CD4-positive, alpha-beta T cell treated with Interleukin-17A for 1 hour (primary cell): Measurements from ENCODE around the gene COL9A2.

ENCODE experiments used
- DNase-seq: peaks from one replicate; pipeline ENCODE4 v3.0.0-alpha.2; 2020

COL9A2 gene

GRCh38 chr1:40317394-40318074 is 448 bp upstream of the COL9A2 start:
- DNase-seq = no peak

- DNase-seq = peak; percentile 28
These were observed 1.1 kb downstream of the COL9A2 start for GRCh38 chr1:40315795-40316594.

GRCh38 chr1:40315239-40315794 is 1.8 kb downstream of the COL9A2 start:
- peak; percentile 89 for DNase-seq

GRCh38 chr1:40314721-40315238 is 2.3 kb downstream of the COL9A2 start:
- DNase-seq = no peak

GRCh38 chr1:40313958-40314720 is 2.9 kb downstream of the COL9A2 start:
- DNase-seq = no peak

GRCh38 chr1:40313329-40313957 is 3.6 kb downstream of the COL9A2 start:
- DNase-seq = no peak

- DNase-seq = peak; percentile 47
These were observed 4.6 kb downstream of the COL9A2 start for GRCh38 chr1:40312238-40313205.

GRCh38 chr1:40311692-40312091 is 5.4 kb downstream of the COL9A2 start:
- DNase-seq = no peak

- no peak for DNase-seq
These were observed 6.0 kb downstream of the COL9A2 start for GRCh38 chr1:40310983-40311642.

GRCh38 chr1:40310129-40310461 is 7.0 kb downstream of the COL9A2 start:
- no peak for DNase-seq

- no peak for DNase-seq
These were observed 7.5 kb downstream of the COL9A2 start for GRCh38 chr1:40309374-40310128.

- DNase-seq = no peak
These were observed 8.9 kb downstream of the COL9A2 start for GRCh38 chr1:40308036-40308727.

GRCh38 chr1:40307186-40307585 is 9.9 kb downstream of the COL9A2 start:
- no peak for DNase-seq

GRCh38 chr1:40306296-40306695 is 10.8 kb downstream of the COL9A2 start:
- no peak for DNase-seq

- no peak for DNase-seq
These were observed 11.2 kb downstream of the COL9A2 start for GRCh38 chr1:40305871-40306270.

- no peak for DNase-seq
These were observed 11.6 kb downstream of the COL9A2 start for GRCh38 chr1:40305451-40305850.

GRCh38 chr1:40303790-40304189 is 13.3 kb downstream of the COL9A2 start:
- no peak for DNase-seq

GRCh38 chr1:40303051-40303771 is 13.9 kb downstream of the COL9A2 start:
- no peak for DNase-seq

- DNase-seq = no peak
These were observed 14.6 kb downstream of the COL9A2 start for GRCh38 chr1:40302475-40302874.
